ENCODE measurements around the gene CLNK. TPM values are rescaled to one million over a fixed set of nuclear protein-coding genes. Genes with fewer than 3 reads are reported as not detected.

Gene CLNK
- total and polyA plus RNA-seq, 4 donors: 0.04 to 0.57 (median 0.14) TPM; not detected in 1

- no peaks in the 10 kb centered on the region for H3K27me3 ChIP-seq (ENCODE audit: control insufficient read depth in 3 of 3, insufficient read depth in 3 of 3, low read length in 2 of 3)
- TF ChIP-seq, protein P1, sequence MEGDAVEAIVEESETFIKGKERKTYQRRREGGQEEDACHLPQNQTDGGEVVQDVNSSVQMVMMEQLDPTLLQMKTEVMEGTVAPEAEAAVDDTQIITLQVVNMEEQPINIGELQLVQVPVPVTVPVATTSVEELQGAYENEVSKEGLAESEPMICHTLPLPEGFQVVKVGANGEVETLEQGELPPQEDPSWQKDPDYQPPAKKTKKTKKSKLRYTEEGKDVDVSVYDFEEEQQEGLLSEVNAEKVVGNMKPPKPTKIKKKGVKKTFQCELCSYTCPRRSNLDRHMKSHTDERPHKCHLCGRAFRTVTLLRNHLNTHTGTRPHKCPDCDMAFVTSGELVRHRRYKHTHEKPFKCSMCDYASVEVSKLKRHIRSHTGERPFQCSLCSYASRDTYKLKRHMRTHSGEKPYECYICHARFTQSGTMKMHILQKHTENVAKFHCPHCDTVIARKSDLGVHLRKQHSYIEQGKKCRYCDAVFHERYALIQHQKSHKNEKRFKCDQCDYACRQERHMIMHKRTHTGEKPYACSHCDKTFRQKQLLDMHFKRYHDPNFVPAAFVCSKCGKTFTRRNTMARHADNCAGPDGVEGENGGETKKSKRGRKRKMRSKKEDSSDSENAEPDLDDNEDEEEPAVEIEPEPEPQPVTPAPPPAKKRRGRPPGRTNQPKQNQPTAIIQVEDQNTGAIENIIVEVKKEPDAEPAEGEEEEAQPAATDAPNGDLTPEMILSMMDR (IDR thresholded peaks at IDR 0.05; ENCODE audit: control extremely low read depth, extremely low read depth): no peak
- H3K27ac ChIP-seq (ENCODE audit: low read depth in 1 of 2, low read length in 1 of 2): no peak overlapping the region
- peaks cover 0 to 2% (median 0%) of the 10 kb centered on the region in 4 donors for H3K9me3 ChIP-seq (ENCODE audit: control insufficient read depth in 4 of 4, insufficient read depth in 3 of 4, low read length in 3 of 4)
- DNase-seq (peak in 1 of 3 donors; percentile 11), ATAC-seq (ENCODE audit: insufficient read depth, low FRiP score) (no peak)
- no peaks in the 10 kb centered on the region for H3K36me3 ChIP-seq (ENCODE audit: control insufficient read depth in 4 of 4, insufficient read depth in 4 of 4, low read length in 4 of 4)
- no peaks in the 10 kb centered on the region for H3K4me1 ChIP-seq (ENCODE audit: control insufficient read depth in 5 of 5, insufficient read depth in 5 of 5, low read length in 5 of 5)
- H3K9ac ChIP-seq (ENCODE audit: insufficient read depth in 1 of 2, low read length in 2 of 2): no peak overlapping the region
- no peak overlapping the region for H3K4me3 ChIP-seq
- 50 to 70% methylated on average over 6 of the region's 6 CpGs for WGBS, 2 donors
These were observed 42.7 kb upstream of the CLNK start for GRCh38 chr4:10727140-10727880.

DNA sequence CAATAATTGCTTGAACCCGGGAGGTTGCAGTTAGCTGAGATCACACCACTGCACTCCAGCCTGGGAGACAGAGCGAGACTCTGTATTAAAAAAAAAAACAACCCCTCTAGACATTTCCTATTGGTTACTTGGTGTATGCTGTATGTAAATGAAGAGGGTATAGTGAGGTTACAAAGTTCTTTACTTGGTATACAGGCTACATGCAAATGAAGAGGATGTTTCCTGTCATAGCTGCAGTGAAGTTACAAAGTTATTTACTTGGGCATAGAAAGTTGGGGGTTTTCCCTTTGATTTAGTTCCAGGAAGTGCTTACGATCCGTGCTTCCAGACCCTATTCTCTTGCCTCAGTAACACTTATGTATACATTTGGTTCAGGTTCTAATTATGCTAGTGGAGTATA is 38.4 kb upstream of the CLNK start:
- H3K4me3 ChIP-seq: no peak overlapping the region
- no peaks in the 10 kb centered on the region for H3K36me3 ChIP-seq (ENCODE audit: control insufficient read depth in 4 of 4, insufficient read depth in 4 of 4, low read length in 4 of 4)
- no peak for ATAC-seq (ENCODE audit: insufficient read depth, low FRiP score)
- TF ChIP-seq, protein P1 (IDR thresholded peaks at IDR 0.05; ENCODE audit: control extremely low read depth, extremely low read depth): no peak
- DNase-seq: peak in 1 of 3 donors; percentile 24
- WGBS, 2 donors: 40 to 74% methylated on average over 4 of the region's 4 CpGs
- no peaks in the 10 kb centered on the region for H3K9me3 ChIP-seq (ENCODE audit: control insufficient read depth in 4 of 4, insufficient read depth in 3 of 4, low read length in 3 of 4)
- no peak overlapping the region for H3K9ac ChIP-seq (ENCODE audit: insufficient read depth in 1 of 2, low read length in 2 of 2)
- no peaks in the 10 kb centered on the region for H3K4me1 ChIP-seq (ENCODE audit: control insufficient read depth in 5 of 5, insufficient read depth in 5 of 5, low read length in 5 of 5)
- no peak overlapping the region for H3K27ac ChIP-seq (ENCODE audit: low read depth in 1 of 2, low read length in 1 of 2)
- H3K27me3 ChIP-seq (ENCODE audit: control insufficient read depth in 3 of 3, insufficient read depth in 3 of 3, low read length in 2 of 3): no peaks in the 10 kb centered on the region

DNA sequence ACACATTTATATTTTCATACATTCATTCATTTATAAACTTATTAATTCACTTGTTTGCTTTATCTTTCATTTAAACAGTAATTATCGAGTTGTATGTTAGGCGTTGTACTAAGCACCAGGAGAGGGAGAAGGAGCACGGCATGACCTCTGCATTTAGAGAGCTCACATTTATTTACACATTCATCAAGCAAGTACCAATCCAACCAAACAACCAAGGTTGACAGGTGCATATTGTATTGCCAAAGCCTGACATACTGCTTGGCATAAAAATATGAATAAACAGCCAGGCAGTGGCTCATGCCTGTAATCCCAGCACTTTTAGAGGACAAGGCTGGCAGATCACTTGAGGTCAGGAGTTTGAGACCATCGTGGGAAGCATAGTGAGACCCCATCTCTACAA is 37.0 kb upstream of the CLNK start:
- no peaks in the 10 kb centered on the region for H3K36me3 ChIP-seq (ENCODE audit: control insufficient read depth in 4 of 4, insufficient read depth in 4 of 4, low read length in 4 of 4)
- H3K9ac ChIP-seq (ENCODE audit: insufficient read depth in 1 of 2, low read length in 2 of 2): no peak overlapping the region
- no peak overlapping the region for H3K27ac ChIP-seq (ENCODE audit: low read depth in 1 of 2, low read length in 1 of 2)
- no peak overlapping the region for H3K4me3 ChIP-seq
- H3K9me3 ChIP-seq (ENCODE audit: control insufficient read depth in 4 of 4, insufficient read depth in 3 of 4, low read length in 3 of 4): no peaks in the 10 kb centered on the region
- ATAC-seq (ENCODE audit: insufficient read depth, low FRiP score): no peak
- H3K4me1 ChIP-seq (ENCODE audit: control insufficient read depth in 5 of 5, insufficient read depth in 5 of 5, low read length in 5 of 5): no peaks in the 10 kb centered on the region
- 76 to 80% methylated on average over 4 of the region's 4 CpGs for WGBS, 2 donors
- no peaks in the 10 kb centered on the region for H3K27me3 ChIP-seq (ENCODE audit: control insufficient read depth in 3 of 3, insufficient read depth in 3 of 3, low read length in 2 of 3)
- DNase-seq: no peak
- TF ChIP-seq, protein P1 (IDR thresholded peaks at IDR 0.05; ENCODE audit: control extremely low read depth, extremely low read depth): no peak
